Endothelial cell of umbilical vein (primary cell): ENCODE results near the gene KAT14. TPM values are rescaled to one million over a fixed set of nuclear protein-coding genes. Genes with fewer than 3 reads are reported as not detected.

Experiments
- BruUV-seq: library from RNA; stranded (reverse); fragments of 400-500 nt; replicated peaks from 2 replicates; lab custom pipeline; 2021; lab: Mats Ljungman, UMichigan
- CTCF ChIA-PET: fragments of 300-600, 350-600 bp; sonication (Branson Sonifier 250); formaldehyde crosslinking; loops from one replicate; lab custom pipeline; 2021; ENCODE audit warnings: antibody characterized with exemption, inconsistent platforms; lab: Charles Lee
- POLR2A ChIA-PET: fragments of 300-600, 350-600 bp; sonication (Branson Sonifier 250); formaldehyde crosslinking; loops from one replicate; lab custom pipeline; 2021; ENCODE audit warnings: antibody characterized with exemption, inconsistent platforms; lab: Charles Lee
- DNase-seq: peaks from one replicate; pipeline ENCODE4 v3.0.0-alpha.2; 2011; ENCODE audit warnings: low read depth, low spot score
- FAIRE-seq: peaks from 2 replicates; lab custom pipeline; 2011; peaks lifted over from hg19 to GRCh38; lab: Jason Lieb, UNC
- H2AFZ ChIP-seq: 2 replicates; pipeline ENCODE4 v1.6.0; 2012; ENCODE audit warnings: low read depth, low read length, control low read depth, inconsistent platforms
- H3K27ac ChIP-seq: 2 replicates; pipeline ENCODE4 v1.5.1; 2011; ENCODE audit warnings: low read depth, mild to moderate bottlenecking, control low read depth, low read length, moderate library complexity; ENCODE audit not compliant: insufficient read depth
- H3K27me3 ChIP-seq, 2 experiments: 2 replicates each; pipeline versions ENCODE4 v1.6.0 to v1.6.1; 2011; ENCODE audit warnings: low read length in 2 of 2, mixed read lengths in 1 of 2; ENCODE audit not compliant: control insufficient read depth in 2 of 2, insufficient read depth in 2 of 2
- H3K36me3 ChIP-seq, 2 experiments: 2 replicates in 1 of 2; 3 replicates in 1 of 2; pipeline ENCODE4 v1.5.1; 2011; ENCODE audit warnings: low read length in 2 of 2, mild to moderate bottlenecking in 1 of 2, moderate library complexity in 1 of 2; ENCODE audit not compliant: control insufficient read depth in 2 of 2, insufficient read depth in 2 of 2; ENCODE audit errors: extremely low read depth in 1 of 2
- H3K4me1 ChIP-seq: 3 replicates; pipeline ENCODE4 v1.5.1; 2011; ENCODE audit warnings: mild to moderate bottlenecking, low read length; ENCODE audit not compliant: control insufficient read depth, insufficient read depth; ENCODE audit errors: extremely low read depth
- H3K4me2 ChIP-seq: 2 replicates; pipeline ENCODE4 v1.6.1; 2011; ENCODE audit warnings: low read length, control low read depth, mixed read lengths; ENCODE audit not compliant: insufficient read depth
- H3K4me3 ChIP-seq, 3 experiments: fragments of 200-600 bp in 1 of 3; sonication (generic), shearing (Covaris generic) in 1 of 3; replicated peaks in 1 of 3; 2 replicates each; pipeline ENCODE4 v1.5.1; 2011 to 2016; ENCODE audit warnings: control low read depth in 3 of 3, low read length in 3 of 3, mild to moderate bottlenecking in 2 of 3, inconsistent platforms in 1 of 3, low read depth in 1 of 3, moderate library complexity in 1 of 3; ENCODE audit not compliant: insufficient read depth in 1 of 3
- H3K79me2 ChIP-seq: 2 replicates; pipeline ENCODE4 v1.6.0; 2012; ENCODE audit warnings: low read length, inconsistent platforms; ENCODE audit not compliant: control insufficient read depth, insufficient read depth
- H3K9ac ChIP-seq: replicated peaks from 2 replicates; pipeline ENCODE3; 2011; ENCODE audit warnings: low read length, control low read depth; ENCODE audit not compliant: insufficient read depth; ENCODE audit errors: extremely low read depth
- H3K9me1 ChIP-seq: replicated peaks from 3 replicates; pipeline ENCODE4 v1.6.0; 2011; ENCODE audit warnings: mild to moderate bottlenecking, low read length; ENCODE audit not compliant: control insufficient read depth, insufficient read depth; ENCODE audit errors: extremely low read depth
- H3K9me3 ChIP-seq: replicated peaks from 2 replicates; pipeline ENCODE4 v1.5.1; 2012; ENCODE audit warnings: low read length, inconsistent platforms; ENCODE audit not compliant: control insufficient read depth, insufficient read depth
- H4K20me1 ChIP-seq: replicated peaks from 2 replicates; pipeline ENCODE3; 2011; ENCODE audit warnings: mild to moderate bottlenecking, low read length; ENCODE audit not compliant: control insufficient read depth, insufficient read depth; ENCODE audit errors: extremely low read depth
- EZH2 ChIP-seq: IDR thresholded peaks from 2 replicates; pipeline ENCODE4 v1.6.1; 2012; ENCODE audit warnings: borderline replicate concordance, low read depth, mild to moderate bottlenecking, moderate library complexity, low read length, inconsistent platforms; ENCODE audit not compliant: severe bottlenecking
- FOS ChIP-seq: IDR thresholded peaks from 2 replicates; pipeline ENCODE4 v1.6.1; 2011; ENCODE audit warnings: mild to moderate bottlenecking, low read length, moderate library complexity, borderline replicate concordance; ENCODE audit not compliant: insufficient read depth
- GATA2 ChIP-seq: IDR thresholded peaks from 2 replicates; pipeline ENCODE4 v1.7.0; 2011; ENCODE audit warnings: low read depth, mild to moderate bottlenecking, moderate library complexity, mixed read lengths, low read length; ENCODE audit not compliant: insufficient read length, insufficient read depth
- JUN ChIP-seq: IDR thresholded peaks from 2 replicates; pipeline ENCODE4 v1.6.1; 2011; ENCODE audit warnings: borderline replicate concordance, low read depth; ENCODE audit not compliant: insufficient read length, insufficient read depth
- MAX ChIP-seq: IDR thresholded peaks from 2 replicates; pipeline ENCODE4 v1.6.1; 2011; ENCODE audit not compliant: insufficient read depth, insufficient read length
- MYC ChIP-seq: IDR thresholded peaks from one replicate; pipeline ENCODE4 v1.6.1; 2011; ENCODE audit warnings: mild to moderate bottlenecking, low read depth, low read length
- POLR2A ChIP-seq: IDR thresholded peaks from 2 replicates; pipeline ENCODE4 v1.6.1; 2012; ENCODE audit warnings: low read depth, mild to moderate bottlenecking, control low read depth, low read length
- POLR2AphosphoS5 ChIP-seq: IDR thresholded peaks from 2 replicates; pipeline ENCODE4 v1.6.1; 2012; ENCODE audit warnings: low read depth, mild to moderate bottlenecking, control low read depth, low read length, moderate library complexity; ENCODE audit not compliant: insufficient read depth
- dilution Hi-C: fragments of 300-500 bp; cut with MboI; formaldehyde crosslinking; loops from one replicate; pipeline ENCODE4 v1.15.0; 2019; ENCODE audit warnings: low sequenced_read_pairs; ENCODE audit not compliant: extremely low pct_ligation_motif_present
- intact Hi-C: fragments of 100-400 bp; cut with micrococcal nuclease; formaldehyde crosslinking; loops from one replicate; pipeline ENCODE4 v1.10.0; 2022
- polyA plus RNA-seq, 4 experiments: library from polyadenylated mRNA; depleted of rRNA in 3 of 4; stranded (reverse) in 3 of 4; unstranded in 1 of 4; fragments of >200 nt; gene quantifications; 2 replicates each; pipeline versions ENCODE4 v1.2.1 to v1.2.3, GENCODE V29; 2011 to 2012; ENCODE audit warnings: missing spikeins in 1 of 4
- total RNA-seq: library from RNA; stranded (reverse); gene quantifications from 2 replicates; pipeline ENCODE4 v1.2.3, GENCODE V29; 2021
- TF ChIP-seq, protein P1 (sequence below), 2 donors: IDR thresholded peaks; 1 replicate in 1 of 2; 2 replicates in 1 of 2; pipeline ENCODE4 v1.5.1; 2011; ENCODE audit warnings: low read length in 2 of 2, mild to moderate bottlenecking in 2 of 2, moderate library complexity in 2 of 2, control low read depth in 1 of 2, inconsistent platforms in 1 of 2, low read depth in 1 of 2; ENCODE audit not compliant: insufficient read depth in 1 of 2; ENCODE audit errors: extremely low read depth in 1 of 2

The KAT14 gene
- total and polyA plus RNA-seq, 2 donors (not counting 3 experiments of a cell fraction or from before 2014, with no cell fraction given) = 6.7 to 11.7 TPM

DNA sequence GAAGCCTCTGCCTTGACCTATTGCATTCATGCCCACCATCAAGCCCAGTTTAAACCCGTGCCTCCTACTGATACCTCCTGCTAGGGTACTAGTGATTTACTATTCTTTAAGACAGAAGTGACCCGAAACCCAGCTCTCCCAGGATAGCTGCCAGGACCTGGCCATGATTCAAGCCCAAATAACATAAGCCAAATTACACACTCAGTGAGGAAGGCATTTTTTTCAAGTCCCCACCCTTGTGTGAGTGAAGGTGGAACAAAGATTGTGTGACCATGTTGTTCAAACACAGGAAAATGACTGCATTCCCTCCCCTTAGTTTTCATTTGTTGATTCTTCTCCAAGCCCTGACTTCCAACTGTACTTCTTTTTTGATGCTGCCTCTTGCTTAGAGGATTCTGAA lies 3.7 kb upstream of the KAT14 start:
- H4K20me1 ChIP-seq = no peaks in the 10 kb centered on the region
- H3K4me1 ChIP-seq = peaks cover 9% of the 10 kb centered on the region
- H2AFZ ChIP-seq = no peak overlapping the region
- BruUV-seq = no TSS peak
- CTCF ChIA-PET = no interaction called here
- no peaks in the 10 kb centered on the region for H3K9me1 ChIP-seq
- dilution Hi-C loops = no loop called here
- peaks cover 3 to 10% of the 10 kb centered on the region in 2 experiments for H3K27me3 ChIP-seq
- peaks cover 10% of the 10 kb centered on the region for H3K79me2 ChIP-seq
- no peaks in the 10 kb centered on the region for H3K9me3 ChIP-seq
- DNase-seq = no peak
- H3K4me2 ChIP-seq = no peak overlapping the region
- POLR2A ChIA-PET = no interaction called here
- H3K27ac ChIP-seq = no peak overlapping the region
- no peaks in the 10 kb centered on the region for H3K36me3 ChIP-seq
- no peak overlapping the region for H3K9ac ChIP-seq
- TF ChIP-seq, protein P1, sequence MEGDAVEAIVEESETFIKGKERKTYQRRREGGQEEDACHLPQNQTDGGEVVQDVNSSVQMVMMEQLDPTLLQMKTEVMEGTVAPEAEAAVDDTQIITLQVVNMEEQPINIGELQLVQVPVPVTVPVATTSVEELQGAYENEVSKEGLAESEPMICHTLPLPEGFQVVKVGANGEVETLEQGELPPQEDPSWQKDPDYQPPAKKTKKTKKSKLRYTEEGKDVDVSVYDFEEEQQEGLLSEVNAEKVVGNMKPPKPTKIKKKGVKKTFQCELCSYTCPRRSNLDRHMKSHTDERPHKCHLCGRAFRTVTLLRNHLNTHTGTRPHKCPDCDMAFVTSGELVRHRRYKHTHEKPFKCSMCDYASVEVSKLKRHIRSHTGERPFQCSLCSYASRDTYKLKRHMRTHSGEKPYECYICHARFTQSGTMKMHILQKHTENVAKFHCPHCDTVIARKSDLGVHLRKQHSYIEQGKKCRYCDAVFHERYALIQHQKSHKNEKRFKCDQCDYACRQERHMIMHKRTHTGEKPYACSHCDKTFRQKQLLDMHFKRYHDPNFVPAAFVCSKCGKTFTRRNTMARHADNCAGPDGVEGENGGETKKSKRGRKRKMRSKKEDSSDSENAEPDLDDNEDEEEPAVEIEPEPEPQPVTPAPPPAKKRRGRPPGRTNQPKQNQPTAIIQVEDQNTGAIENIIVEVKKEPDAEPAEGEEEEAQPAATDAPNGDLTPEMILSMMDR (IDR thresholded peaks at IDR 0.05; ENCODE audit: extremely low read depth in 1 of 2, insufficient read depth in 1 of 2, low read depth in 1 of 2, low read length in 2 of 2) = no peak
- no peak for TF ChIP-seq POLR2AphosphoS5
- no peak for TF ChIP-seq EZH2
- TF ChIP-seq JUN = no peak
- no peak for TF ChIP-seq POLR2A
- no peak for TF ChIP-seq MAX
- TF ChIP-seq FOS = no peak
- no peak for TF ChIP-seq GATA2
- no peak for TF ChIP-seq MYC
- FAIRE-seq = no peak
- intact Hi-C loops = loop anchor here (10.0 kb wide), 1 partner anchor 169 kb away; the partner anchor contains the start of genes MGME1 and SNX5
- no peak overlapping the region for H3K4me3 ChIP-seq
